NCI-H2107 treated with DMSO at 0.1 percent for 48 hours (cell line): ENCODE results near the gene CA14.
"Not testable (repeated sequence)": the region's sequence is repeated elsewhere in the genome, so short reads cannot be mapped to it uniquely, and the experiment has no call there.

Source experiments
- DNase-seq: peaks from one replicate; lab custom pipeline; 2025; ENCODE audit not compliant: unreplicated experiment; lab: John Stamatoyannopoulos, UW

The CA14 gene

GRCh38 chr1:150235852-150236613 lies 21.5 kb upstream of the CA14 start, which contains the start of gene ANP32E:
TSS of gene ANP32E (minus strand) at chr1:150236112. CDS start at chr1:150235786, 326 bp downstream.
- DNase-seq, result peak; percentile 100

GRCh38 chr1:150236614-150237100 lies 20.9 kb upstream of the CA14 start:
- DNase-seq, result no peak

DNA sequence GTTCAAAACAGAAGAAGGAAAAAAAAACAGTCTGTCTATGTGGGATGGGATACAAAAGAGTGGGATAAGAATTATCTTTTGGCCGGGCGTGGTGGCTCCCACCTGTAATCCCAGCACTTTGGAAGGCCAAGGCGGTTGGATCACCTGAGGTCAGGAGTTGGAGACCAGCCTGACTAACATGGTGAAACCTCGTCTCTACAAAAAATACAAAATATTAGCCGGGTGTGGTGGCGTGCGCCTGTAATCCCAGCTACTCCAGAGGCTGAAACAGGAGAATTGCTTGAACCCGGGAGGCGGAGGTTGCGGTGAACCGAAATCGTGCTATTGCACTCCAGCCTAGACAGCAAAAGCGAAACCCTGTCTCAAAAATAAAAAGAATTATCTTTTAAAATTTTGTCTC lies 20.4 kb upstream of the CA14 start:
- not testable (repeated sequence) for DNase-seq

DNA sequence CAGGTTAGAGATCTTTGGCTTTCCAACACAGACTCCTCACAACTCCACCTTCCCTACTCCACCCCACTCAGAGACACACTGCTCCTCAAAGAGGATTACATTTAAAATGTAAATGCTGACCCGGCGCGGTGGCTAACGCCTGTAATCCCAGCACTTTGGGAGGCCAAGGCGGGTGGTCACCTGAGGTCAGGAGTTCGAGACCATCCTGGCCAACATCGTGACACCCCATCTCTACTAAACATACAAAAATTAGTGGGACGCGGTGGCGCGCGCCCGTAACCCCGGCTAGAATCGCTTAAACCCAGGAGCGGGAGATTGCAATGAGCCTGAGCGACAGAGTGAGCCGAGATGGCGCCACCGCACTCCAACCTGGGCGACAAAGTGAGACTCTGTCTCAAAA lies 19.8 kb upstream of the CA14 start:
- DNase-seq, result no peak

GRCh38 chr1:150243003-150243402 lies 14.6 kb upstream of the CA14 start:
- DNase-seq, result no peak

DNA sequence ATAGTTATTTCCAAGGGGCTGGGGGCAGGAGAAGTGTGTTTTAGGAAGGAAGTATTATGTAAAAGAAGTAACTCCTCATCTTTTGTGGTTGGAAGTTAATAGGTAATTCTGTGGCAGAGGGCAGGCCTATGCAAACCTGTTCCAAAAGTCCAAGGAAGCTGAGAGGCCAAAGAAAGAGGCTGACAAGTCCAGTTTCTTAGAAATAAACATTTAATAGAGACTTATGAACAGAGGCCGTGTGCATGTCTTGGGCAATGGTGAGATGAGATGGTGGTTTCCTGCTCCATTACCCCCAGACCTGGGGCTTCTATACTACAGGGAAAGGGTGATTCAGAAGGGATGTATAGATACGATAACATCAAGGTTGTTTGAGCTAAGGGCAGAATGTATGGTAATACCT lies 7.6 kb upstream of the CA14 start:
- DNase-seq, result no peak

DNA sequence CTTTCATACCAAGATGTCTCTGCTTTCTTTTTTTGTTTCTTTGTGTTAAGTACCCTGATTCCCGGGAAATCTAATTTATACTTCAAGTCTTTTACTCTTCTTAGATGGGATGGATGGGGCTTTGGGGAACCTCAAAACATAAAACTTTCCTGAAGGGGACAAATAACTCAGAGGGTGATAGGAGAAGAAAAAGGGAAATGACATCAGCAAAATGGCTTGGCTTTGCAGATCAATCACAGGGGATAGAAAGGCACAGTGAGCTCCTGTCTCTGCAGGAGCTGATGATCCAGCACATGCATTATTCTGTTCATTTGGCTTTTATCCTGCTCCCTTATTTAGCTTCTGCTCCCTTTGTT lies 1.4 kb upstream of the CA14 start:
- no peak for DNase-seq

GRCh38 chr1:150256554-150257341 lies 826 bp upstream of the CA14 start:
- DNase-seq, result no peak

GRCh38 chr1:150259217-150259616 lies 1.6 kb downstream of the CA14 start:
- no peak for DNase-seq

GRCh38 chr1:150259758-150260669 lies 2.4 kb downstream of the CA14 start:
- DNase-seq, result peak; percentile 93

DNA sequence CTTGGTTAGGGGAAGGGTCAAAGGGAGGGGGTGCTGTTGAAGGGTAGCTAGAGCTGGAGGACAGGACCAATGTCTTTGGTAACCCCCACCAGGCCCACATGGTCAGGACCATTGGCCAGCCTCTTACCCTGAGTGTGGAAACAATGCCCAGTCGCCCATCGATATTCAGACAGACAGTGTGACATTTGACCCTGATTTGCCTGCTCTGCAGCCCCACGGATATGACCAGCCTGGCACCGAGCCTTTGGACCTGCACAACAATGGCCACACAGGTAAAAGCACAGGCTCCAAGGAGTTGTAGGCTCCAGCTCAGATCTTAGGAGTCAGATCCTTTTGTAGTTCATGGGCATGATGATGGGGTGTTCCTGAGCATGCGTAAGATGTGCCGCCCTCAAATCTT lies 3.8 kb downstream of the CA14 start:
- no peak for DNase-seq

GRCh38 chr1:150262388-150263320 lies 5.1 kb downstream of the CA14 start:
- DNase-seq, result no peak

DNA sequence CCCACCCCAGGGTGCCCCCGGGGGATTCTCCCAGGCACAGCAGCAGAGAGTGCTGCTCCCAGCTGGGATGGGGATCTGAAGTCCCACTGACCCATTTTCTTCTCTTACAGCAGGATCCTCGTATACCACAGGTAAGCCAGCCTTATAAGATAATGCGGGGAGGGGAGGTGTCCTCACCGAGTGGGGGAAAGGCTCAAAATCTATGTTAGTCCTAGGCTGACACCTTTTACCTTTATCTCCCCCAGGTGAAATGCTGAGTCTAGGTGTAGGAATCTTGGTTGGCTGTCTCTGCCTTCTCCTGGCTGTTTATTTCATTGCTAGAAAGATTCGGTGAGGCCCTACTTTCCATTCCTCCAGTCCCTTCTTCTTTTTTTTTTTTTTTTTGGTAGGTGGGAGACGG lies 6.0 kb downstream of the CA14 start:
- DNase-seq, result no peak

- no peak for DNase-seq
Measured at GRCh38 chr1:150267896-150268295, 10.3 kb downstream of the CA14 start.

DNA sequence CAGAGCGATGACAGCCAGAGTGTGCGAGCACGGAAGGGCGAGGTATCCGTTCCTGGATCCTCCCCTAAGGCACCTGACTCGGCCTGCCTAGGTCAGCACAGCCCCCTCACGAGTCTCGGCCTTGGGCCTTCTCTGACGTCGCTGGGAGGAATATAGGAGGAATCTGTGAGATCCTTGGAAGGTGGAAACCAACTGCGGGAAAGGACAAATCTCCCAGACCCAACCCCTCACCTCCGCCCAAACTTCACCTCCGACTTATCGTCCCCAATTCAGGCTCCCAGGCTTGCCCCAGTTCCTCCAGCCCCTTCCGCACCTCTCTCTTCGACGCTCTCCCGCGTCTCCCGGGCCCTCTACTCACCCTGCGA lies 10.7 kb downstream of the CA14 start:
- no peak for DNase-seq

DNA sequence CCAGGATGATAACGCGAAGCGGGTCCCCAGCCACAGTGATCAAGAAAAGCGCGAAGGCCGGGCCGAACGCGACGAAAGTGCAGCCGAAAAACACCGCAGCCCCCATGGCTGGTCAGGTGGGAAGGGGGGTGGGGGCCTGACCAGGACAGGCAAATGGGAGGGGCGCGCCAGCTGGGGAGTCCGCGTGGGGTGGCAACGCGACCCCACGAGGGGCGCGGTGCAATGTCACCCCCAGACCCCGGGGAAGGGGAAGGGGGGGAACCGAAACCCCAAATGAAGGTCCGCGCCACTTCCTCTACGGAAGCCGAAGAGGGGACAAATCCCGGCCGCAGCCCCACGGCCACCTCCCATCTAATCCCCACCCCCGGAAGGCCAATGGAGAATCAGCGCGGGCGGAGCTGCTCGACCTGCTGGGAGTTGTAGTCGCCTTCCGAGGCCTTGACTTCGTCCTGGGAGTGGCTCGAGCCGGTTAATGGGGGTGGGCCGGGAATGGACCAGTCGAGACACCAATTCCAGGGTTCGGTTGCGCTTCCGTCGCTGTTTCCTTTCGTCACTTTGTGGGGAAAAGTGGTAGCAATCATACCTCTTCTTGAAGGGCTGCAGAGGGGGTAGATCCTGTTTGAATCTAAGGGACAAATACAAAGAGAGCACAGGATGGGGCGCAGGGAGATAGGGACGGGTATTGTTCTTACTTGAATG lies 11.3 kb downstream of the CA14 start, which contains the start of gene APH1A:
Gene APH1A, minus strand, starts transcription at position 312 of the 699 bp plus-strand sequence. Its CDS starts 206 bp downstream, at position 106.
- DNase-seq, result peak; percentile 96

DNA sequence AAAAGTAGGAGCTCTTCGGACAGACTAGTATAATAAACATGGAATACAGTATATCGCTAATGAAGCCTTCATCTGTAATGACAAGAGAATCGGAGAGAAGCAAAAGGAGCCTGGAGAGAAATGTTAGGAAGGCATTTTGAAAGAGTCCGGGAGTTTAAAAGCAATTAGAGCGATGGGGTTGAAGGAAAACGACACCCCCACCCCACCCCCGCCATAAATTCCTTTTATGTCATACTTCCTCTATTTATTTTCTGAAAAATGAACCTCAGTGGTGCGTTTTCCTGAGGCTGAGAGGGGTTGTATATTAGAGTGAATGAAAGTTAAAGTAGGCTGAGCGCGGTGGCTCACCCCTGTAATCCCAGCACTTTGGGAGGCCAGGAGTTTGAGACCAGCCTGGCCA lies 11.9 kb downstream of the CA14 start:
- no peak for DNase-seq

- no peak for DNase-seq
Measured at GRCh38 chr1:150271291-150271959, 13.9 kb downstream of the CA14 start.

- no peak for DNase-seq
Measured at GRCh38 chr1:150273311-150273710, 15.7 kb downstream of the CA14 start.
